Prostate gland (tissue), 2 donors: ENCODE measurements around the gene PIK3CD.

ENCODE experiments used
- CTCF ChIP-seq, 4 experiments: fragments of 200-600 bp in 2 of 4; fragments of 450-650 bp in 2 of 4; sonication (generic) in 2 of 4; IDR thresholded peaks; 1 replicate in 3 of 4; 2 replicates in 1 of 4; pipeline ENCODE4 v1.5.1; 2016 to 2019; ENCODE audit warnings: antibody characterized with exemption in 4 of 4, mild to moderate bottlenecking in 2 of 4, moderate library complexity in 2 of 4
- POLR2AphosphoS5 ChIP-seq: sonication (generic); formaldehyde crosslinking; IDR thresholded peaks from one replicate; pipeline ENCODE4 v1.6.1; 2017; ENCODE audit warnings: antibody characterized with exemption

- TF ChIP-seq CTCF (IDR thresholded peaks at IDR 0.05) (no peak), POLR2AphosphoS5 (no peak)
Observed at GRCh38 chr1:9646037-9646436, 5.5 kb upstream of the PIK3CD start.
